GM13976 (cell line): ENCODE results near the gene GALNT18.

Source experiments
- DNase-seq: peaks from one replicate; pipeline ENCODE4 v3.0.0; 2012; ENCODE audit warnings: low spot score
- in situ Hi-C: fragments of 300-500 bp; cut with MboI; formaldehyde crosslinking; loops from one replicate; pipeline ENCODE4 v1.12.0; 2022; ENCODE audit warnings: low sequenced_read_pairs, mixed read lengths, inconsistent platforms; ENCODE audit not compliant: unreplicated experiment
- TF ChIP-seq, protein P1 (sequence below): IDR thresholded peaks from 2 replicates; pipeline ENCODE4 v1.5.1; 2012; ENCODE audit warnings: borderline replicate concordance, mild to moderate bottlenecking; ENCODE audit not compliant: insufficient read depth; ENCODE audit errors: extremely low read depth, missing control alignments, control extremely low read depth

Gene GALNT18

DNA sequence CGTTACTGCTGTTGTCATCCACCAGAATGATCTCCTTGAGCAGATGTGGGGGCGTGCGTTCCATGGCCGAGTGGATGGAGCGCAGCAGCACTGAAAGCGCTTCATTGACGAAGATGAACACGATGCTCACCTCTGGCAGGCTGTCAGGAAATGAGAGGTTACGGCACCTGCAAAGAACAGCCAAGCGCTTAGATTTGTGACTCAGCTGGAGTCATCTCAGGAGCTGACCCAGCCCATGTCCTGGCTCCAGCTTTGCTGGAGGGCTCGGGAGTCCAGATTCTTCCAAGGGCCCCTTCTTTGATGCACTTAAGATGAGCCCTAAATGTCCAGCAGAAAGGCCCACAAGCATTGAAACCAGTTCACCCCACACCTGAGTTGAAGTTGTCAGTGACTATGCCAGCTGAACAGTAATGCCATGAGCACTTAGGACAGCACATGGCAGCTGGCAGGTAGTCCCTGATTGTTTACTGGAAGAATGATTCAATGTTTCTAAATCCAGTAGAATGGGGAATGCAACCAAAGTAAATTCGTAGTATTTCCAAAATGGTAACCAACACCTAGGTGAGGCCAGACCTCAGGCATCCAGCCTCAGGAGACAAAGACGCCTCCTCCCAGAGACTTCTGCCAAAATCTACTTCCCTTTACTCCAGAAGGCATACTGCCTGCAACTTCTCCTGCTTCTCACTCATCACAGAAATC is 189.0 kb downstream of the GALNT18 start:
- TF ChIP-seq, protein P1, sequence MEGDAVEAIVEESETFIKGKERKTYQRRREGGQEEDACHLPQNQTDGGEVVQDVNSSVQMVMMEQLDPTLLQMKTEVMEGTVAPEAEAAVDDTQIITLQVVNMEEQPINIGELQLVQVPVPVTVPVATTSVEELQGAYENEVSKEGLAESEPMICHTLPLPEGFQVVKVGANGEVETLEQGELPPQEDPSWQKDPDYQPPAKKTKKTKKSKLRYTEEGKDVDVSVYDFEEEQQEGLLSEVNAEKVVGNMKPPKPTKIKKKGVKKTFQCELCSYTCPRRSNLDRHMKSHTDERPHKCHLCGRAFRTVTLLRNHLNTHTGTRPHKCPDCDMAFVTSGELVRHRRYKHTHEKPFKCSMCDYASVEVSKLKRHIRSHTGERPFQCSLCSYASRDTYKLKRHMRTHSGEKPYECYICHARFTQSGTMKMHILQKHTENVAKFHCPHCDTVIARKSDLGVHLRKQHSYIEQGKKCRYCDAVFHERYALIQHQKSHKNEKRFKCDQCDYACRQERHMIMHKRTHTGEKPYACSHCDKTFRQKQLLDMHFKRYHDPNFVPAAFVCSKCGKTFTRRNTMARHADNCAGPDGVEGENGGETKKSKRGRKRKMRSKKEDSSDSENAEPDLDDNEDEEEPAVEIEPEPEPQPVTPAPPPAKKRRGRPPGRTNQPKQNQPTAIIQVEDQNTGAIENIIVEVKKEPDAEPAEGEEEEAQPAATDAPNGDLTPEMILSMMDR = no peak
- DNase-seq = no peak
- in situ Hi-C loops = no loop called here

DNA sequence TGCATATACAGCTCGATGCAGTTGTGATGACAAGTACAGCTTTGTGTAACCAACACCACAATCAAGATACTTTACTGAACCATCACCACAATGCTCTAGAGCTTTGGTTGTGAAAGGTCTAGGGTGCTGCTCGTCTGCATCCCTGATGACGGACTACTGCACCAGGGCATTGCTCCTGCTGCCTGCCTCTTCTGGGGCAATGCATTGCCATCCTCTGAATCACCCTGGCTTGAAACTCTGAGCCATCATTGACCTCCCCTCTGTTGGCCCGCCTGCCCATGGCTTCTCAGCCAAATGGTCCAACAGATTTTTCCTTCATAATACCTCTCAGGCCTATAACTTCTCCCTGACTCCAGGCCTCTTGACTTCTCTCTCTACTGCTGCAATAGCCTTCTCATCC is 191.4 kb downstream of the GALNT18 start:
- no peak for DNase-seq
- TF ChIP-seq, protein P1 = no peak
- in situ Hi-C loops = no loop called here

DNA sequence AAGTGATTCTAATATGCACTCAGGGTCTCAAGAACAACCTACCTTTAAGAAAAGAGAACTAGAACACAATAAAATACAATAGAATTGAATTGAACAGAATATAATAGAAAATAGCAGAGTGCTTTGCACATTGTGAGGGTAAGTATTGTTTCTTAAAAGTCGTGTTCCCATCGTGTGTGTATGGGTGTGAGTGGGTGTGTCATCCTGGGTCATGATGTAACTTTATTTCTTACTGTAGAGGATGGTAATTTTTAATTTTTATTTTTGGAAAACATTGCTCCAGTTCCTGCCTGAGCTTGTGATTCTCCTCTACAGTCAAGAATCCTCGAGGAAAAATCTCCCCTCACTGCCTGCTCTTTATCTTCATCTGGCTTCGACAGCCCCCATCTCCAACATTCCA is 193.1 kb downstream of the GALNT18 start:
- in situ Hi-C loops = no loop called here
- TF ChIP-seq, protein P1 = no peak
- DNase-seq = no peak

DNA sequence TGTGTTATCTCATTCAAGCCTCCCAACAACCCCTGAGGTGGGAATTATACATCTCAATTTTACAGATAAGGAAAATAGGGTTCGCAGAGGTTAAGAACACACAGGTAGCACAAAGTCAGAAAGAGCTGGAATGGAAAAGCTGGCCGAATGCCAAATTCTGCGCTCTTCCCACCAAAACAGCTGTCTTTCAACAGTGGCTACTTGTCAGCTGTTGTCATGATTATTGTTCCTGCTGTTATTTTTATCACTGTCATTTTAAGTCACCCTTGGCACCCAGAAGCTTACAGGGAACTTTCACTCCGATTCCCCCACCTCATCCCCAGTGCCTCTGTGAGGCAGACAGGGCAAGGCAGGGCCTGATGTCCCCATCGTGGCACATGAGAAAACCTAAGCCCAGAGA is 194.3 kb downstream of the GALNT18 start:
- TF ChIP-seq, protein P1 = no peak
- no peak for DNase-seq
- in situ Hi-C loops = no loop called here

DNA sequence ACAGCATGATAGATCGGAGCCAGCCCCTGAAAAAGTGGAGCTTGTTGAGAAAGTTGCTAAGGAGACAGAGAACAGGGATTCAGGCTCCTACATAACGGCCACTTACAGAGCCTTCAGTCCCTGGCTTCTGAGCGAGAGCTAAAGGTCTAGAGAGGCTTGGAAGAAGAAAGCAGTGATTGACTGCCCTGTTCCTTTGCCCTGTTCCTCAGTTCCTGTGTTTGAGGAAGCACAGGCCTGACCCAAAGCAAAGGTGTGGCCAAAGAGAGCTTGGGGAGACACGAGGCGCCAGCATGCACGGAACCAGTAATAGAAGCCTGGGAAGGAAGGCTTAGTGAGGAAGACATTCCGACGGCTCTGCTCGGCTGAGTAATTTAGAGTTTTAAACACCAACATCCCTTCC is 194.7 kb downstream of the GALNT18 start:
- TF ChIP-seq, protein P1 = no peak
- in situ Hi-C loops = no loop called here
- no peak for DNase-seq

DNA sequence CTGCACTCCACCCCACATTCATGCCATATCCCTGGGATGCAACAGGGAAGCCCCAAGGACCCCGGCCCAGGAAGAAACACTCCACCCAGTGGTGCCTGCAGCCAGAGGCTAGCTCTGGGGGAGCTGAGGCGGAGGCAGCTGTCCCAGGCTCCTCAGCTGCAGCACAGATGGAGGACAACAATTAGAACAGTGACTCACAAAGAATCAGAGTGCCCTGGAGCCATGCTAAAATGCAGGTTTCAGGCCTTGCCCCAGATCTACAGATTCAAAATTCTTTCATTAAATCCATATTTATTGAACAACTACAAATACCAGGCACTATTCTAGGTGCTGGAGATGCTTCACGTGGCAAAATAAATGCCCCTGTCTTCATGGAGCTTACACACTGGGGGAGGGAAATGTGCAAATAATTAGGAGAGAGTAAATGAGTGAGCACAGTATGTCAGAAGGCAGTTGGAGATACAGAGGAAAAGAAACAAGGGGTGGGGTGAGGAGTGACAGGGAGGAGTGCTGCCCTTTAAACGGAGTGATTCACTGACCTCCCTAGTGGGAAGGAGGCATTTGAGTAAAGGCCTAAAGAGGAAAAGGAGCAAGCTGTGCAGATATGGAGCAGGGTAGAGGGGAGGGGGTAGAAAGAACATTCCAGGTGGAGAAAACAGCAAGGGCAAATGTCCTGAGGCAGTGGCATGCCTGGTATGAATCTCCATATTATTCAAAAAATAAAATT is 195.4 kb downstream of the GALNT18 start:
- in situ Hi-C loops = no loop called here
- TF ChIP-seq, protein P1 = no peak
- no peak for DNase-seq
